Rectal smooth muscle tissue (tissue), 1 donor: Measurements from ENCODE around the gene LONRF2.

Source experiments
- H3K27ac ChIP-seq: one replicate; pipeline ENCODE4 v1.7.0; 2013; ENCODE audit warnings: low read depth, low read length, inconsistent platforms
- H3K27me3 ChIP-seq: one replicate; pipeline ENCODE4 v1.7.0; 2013; ENCODE audit warnings: low read length; ENCODE audit not compliant: control insufficient read depth, insufficient read depth
- H3K36me3 ChIP-seq: one replicate; pipeline ENCODE4 v1.7.0; 2013; ENCODE audit warnings: low read length; ENCODE audit not compliant: control insufficient read depth, insufficient read depth
- H3K4me1 ChIP-seq: one replicate; pipeline ENCODE4 v1.7.0; 2013; ENCODE audit warnings: low read length; ENCODE audit not compliant: control insufficient read depth, insufficient read depth
- H3K4me3 ChIP-seq: one replicate; pipeline ENCODE4 v1.7.0; 2013; ENCODE audit warnings: low read length
- H3K9ac ChIP-seq: one replicate; pipeline ENCODE4 v1.7.0; 2013; ENCODE audit warnings: low read length

Gene LONRF2

DNA sequence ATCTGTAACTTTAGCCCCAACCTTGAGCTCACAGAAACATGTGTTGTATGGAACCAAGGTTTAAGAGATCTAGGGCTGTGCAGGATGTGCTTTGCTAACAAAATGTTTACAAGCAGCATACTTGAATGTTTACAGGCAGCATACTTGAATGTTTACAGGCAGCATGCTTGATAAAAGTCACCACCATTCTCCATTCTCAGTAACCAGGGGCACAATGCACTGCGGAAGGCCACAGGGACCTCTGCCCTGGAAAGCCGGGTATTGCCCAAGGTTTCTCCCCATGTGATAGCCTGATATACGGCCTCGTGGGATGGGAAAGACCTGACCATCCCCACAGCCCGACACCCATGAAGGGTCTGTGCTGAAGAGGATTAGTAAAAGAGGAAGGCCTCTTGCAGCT lies 52.4 kb downstream of the LONRF2 start:
- H3K27me3 ChIP-seq: no peaks in the 10 kb centered on the region
- H3K4me1 ChIP-seq: no peaks in the 10 kb centered on the region
- no peak overlapping the region for H3K9ac ChIP-seq
- no peak overlapping the region for H3K27ac ChIP-seq
- H3K36me3 ChIP-seq: no peaks in the 10 kb centered on the region
- no peak overlapping the region for H3K4me3 ChIP-seq

DNA sequence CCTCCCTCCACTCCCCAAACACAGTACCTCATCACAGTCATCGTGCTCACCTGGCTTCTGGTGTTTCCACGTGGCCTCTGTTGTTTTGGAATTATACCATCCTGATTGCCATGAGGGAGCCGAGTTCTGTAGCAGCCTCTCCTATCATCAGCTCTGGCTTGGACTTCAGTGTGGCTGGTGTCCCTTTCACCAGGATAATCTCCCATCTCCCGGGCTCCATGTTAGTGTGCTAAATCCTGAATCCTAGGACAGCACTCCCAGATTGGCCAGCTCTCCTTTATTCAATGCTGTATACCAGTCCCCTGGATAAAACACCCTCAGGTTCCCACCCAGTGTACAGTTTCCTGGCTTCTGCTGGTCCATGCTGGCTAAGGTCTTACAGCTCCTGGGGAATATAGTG lies 53.3 kb downstream of the LONRF2 start:
- no peaks in the 10 kb centered on the region for H3K27me3 ChIP-seq
- no peaks in the 10 kb centered on the region for H3K4me1 ChIP-seq
- no peak overlapping the region for H3K9ac ChIP-seq
- no peak overlapping the region for H3K27ac ChIP-seq
- no peaks in the 10 kb centered on the region for H3K36me3 ChIP-seq
- no peak overlapping the region for H3K4me3 ChIP-seq

DNA sequence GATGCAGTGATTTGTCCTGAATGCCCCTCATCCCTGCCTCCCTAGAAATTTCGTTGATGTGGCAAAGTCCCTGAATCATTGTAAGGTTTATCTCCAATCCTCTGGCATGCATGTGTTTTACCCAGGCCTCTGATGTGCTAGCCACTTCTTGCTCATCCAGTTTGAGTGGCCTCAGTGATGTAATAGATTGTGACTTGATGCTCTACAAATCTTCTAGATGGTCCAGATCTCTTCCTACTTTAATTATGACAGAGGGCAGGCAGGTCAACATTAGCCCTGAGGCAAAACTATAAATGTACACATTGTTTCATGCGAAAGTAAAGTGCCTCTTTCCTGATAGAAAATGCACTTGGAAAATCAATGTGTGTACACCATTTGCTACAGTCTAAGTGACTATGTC lies 54.5 kb downstream of the LONRF2 start:
- no peaks in the 10 kb centered on the region for H3K4me1 ChIP-seq
- no peak overlapping the region for H3K9ac ChIP-seq
- H3K27ac ChIP-seq: no peak overlapping the region
- no peaks in the 10 kb centered on the region for H3K36me3 ChIP-seq
- H3K27me3 ChIP-seq: no peaks in the 10 kb centered on the region
- H3K4me3 ChIP-seq: no peak overlapping the region

DNA sequence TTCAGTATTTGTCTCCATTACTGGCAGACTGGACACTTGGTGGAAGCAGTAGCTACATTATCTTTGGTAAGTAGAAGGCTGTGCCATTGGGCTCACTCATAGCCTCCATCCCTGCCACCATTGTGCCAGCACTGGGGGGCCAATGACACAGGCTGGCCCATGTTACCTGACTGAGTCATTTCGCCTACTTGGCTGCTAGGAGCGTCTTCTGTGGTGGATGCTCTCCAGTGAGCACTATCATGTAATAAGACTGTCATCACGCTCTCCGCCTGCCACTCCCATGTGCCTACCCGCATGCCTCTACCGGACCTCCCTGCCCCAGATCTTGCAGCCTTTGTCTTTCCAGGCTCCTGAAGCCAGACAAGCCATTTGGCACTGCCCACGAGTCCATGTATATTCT lies 56.2 kb downstream of the LONRF2 start:
- H3K36me3 ChIP-seq: no peaks in the 10 kb centered on the region
- H3K4me3 ChIP-seq: no peak overlapping the region
- no peaks in the 10 kb centered on the region for H3K4me1 ChIP-seq
- no peaks in the 10 kb centered on the region for H3K27me3 ChIP-seq
- no peak overlapping the region for H3K9ac ChIP-seq
- no peak overlapping the region for H3K27ac ChIP-seq

DNA sequence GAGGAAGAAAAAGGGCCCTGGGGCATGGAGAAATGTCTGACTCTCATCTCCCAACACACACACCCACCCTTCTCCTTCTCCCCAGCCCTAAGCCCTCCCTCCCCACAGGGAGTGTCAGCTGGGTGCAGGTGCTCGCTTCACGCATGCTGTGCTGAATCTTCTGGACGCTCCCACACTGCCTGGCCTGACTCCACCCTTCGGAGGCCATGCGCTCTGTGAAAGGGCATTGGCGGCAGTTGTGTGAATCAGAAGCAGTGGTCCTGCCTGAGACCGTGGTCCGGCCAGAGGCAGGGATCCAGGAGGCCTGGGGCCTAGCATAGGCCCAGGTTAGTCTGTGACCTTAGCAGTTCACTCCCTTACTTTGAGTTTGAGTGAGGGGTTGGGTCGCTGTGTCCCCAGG lies 57.1 kb downstream of the LONRF2 start:
- Histone ChIP-seq H3K4me1 (no peaks in the 10 kb centered on the region), H3K9ac (no peak overlapping the region), H3K4me3 (no peak overlapping the region), H3K27ac (no peak overlapping the region), H3K27me3 (no peaks in the 10 kb centered on the region), H3K36me3 (no peaks in the 10 kb centered on the region)

DNA sequence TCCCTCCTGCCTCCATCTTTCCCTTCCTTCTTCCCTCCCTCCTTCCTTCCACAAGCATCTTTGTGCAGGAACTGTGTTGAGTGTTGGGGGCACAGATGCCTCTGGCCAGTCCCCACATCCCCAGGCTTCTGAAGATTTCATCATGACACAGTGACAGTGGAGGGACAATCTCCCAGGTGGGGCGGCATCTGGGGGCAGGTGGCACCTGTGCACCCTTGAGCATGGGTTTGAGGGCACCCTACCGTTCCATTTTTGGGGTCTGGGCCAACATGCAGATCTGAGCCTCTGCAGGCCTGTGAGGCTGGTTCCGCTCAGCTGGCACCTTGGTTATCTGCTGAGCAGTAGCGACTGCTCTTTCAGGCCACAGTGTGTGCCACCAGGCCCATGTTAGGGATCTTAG lies 57.6 kb downstream of the LONRF2 start:
- H3K36me3 ChIP-seq: no peaks in the 10 kb centered on the region
- H3K27ac ChIP-seq: no peak overlapping the region
- no peak overlapping the region for H3K4me3 ChIP-seq
- no peaks in the 10 kb centered on the region for H3K27me3 ChIP-seq
- no peak overlapping the region for H3K9ac ChIP-seq
- no peaks in the 10 kb centered on the region for H3K4me1 ChIP-seq

DNA sequence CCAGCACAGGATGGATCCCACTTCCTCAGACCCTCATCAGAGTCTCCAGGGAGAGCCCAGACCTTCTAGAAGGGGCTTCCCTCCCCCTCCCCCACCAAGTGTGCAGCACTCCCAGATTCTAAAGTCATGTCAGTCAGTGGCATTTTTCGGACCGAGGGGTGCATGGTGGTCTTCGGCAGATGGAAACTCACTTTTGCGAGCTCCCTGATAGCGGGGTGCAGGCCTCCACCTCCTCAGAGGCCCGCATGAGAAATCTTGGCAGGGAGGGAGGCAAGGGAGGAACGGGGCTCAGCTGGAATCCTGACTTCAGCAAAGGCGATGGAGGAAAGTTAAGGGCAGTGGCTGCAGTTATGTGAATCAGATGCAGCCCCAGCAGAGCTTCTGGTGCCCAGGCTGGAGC lies 58.2 kb downstream of the LONRF2 start:
- H3K9ac ChIP-seq: no peak overlapping the region
- no peak overlapping the region for H3K27ac ChIP-seq
- H3K4me1 ChIP-seq: no peaks in the 10 kb centered on the region
- no peak overlapping the region for H3K4me3 ChIP-seq
- no peaks in the 10 kb centered on the region for H3K36me3 ChIP-seq
- no peaks in the 10 kb centered on the region for H3K27me3 ChIP-seq

DNA sequence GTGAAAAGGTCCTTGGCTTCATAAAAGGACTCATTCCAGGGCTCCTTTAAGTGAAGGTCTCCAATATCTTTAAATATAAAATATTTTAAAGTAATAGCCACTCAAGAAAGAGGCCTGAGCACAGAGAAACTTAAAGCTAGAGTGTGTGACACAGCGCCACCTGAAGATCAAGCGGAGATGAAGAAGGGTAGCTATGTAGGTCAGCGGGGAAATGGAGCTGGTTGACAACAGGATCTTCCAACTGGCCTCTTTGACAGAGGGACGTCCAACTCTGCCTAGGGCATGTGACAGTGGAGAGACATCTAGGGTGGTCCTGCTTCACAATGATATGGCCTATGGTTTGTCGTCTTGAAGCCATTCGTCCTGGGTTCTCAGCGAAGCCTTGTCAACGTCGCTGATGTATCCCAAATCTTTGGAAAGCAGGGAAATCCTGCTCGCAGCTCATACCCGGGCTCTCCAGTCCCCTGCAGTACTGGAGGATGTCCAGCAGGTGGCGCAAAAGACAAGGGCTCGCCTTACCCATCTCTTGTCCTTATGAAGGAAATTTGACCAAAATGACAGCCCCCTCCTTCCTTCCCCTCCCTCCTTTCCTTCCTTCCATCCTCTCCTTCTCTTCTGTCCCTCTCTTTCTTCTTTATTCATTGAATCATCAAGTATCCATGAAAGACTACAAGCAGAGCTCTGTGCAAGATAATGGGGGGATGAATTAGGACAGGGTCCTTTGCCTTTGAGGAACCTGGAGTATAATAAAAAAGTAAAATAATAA lies 59.6 kb downstream of the LONRF2 start:
- no peak overlapping the region for H3K27ac ChIP-seq
- no peak overlapping the region for H3K9ac ChIP-seq
- H3K4me1 ChIP-seq: peaks cover 6% of the 10 kb centered on the region
- no peaks in the 10 kb centered on the region for H3K27me3 ChIP-seq
- no peak overlapping the region for H3K4me3 ChIP-seq
- no peaks in the 10 kb centered on the region for H3K36me3 ChIP-seq

DNA sequence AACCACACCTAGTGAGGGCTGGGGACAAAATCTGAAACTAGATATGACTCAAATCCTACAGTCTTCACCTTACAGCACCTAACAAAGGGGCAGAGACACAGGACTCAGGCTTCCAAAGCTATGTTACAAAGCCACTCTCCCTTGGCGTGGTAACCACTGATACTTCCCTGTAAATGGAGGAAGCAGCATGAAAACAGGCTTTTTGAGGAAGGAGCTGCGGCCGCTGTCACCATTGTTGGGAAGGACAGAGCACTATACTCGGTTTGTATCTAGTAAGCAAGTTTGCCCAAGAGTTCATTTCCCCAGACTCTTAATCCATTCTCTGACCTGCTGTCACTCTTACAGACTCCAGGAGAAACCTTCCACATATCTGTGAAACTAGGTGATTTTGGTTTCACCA lies 60.3 kb downstream of the LONRF2 start:
- no peak overlapping the region for H3K27ac ChIP-seq
- H3K9ac ChIP-seq: no peak overlapping the region
- H3K36me3 ChIP-seq: no peaks in the 10 kb centered on the region
- H3K4me3 ChIP-seq: no peak overlapping the region
- H3K27me3 ChIP-seq: no peaks in the 10 kb centered on the region
- peaks cover 10% of the 10 kb centered on the region for H3K4me1 ChIP-seq

DNA sequence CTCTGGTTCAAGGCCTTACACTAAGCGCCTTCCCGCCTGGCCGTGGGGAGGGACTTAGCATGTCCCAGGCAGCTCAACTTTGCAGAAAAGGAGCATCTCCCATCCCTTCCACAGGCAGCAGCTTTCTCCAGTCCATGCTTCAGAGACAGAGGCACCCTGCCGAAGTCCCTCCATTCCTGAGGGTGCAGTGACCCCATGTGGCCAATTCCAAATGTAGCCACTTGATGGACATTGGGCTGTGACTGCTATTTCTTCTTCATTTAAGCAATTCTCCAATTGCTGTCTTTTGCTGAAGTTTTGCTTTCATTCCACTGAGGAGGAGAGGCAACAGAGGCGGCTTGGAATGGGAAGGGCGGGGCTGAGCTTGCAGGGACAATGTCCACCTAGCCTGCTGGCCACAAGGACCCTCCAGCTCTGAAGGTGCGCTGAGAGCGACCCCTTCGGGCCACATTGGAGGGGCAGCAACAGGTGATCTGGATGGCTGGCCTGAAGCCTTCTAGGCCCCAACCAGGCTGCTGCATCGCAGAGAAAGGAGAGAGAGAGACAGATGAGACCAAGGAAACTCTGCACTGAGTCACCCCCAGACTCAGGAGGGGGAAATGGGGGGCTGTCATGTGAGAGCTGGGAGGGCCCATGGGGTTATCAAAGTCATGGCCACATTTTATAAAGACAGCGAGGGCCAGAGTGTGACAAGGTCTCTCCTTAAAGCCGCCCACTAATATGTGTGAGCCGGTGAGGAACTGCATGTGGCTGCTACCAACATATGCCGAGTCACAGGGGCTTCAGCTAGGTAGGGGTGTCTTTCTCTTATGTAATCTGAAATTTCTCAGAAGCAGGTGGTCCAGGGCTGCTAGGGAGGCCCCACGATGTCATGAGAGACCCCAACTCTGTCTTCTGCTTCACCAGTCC lies 61.3 kb downstream of the LONRF2 start:
- no peak overlapping the region for H3K4me3 ChIP-seq
- H3K4me1 ChIP-seq: peaks cover 10% of the 10 kb centered on the region
- H3K36me3 ChIP-seq: no peaks in the 10 kb centered on the region
- H3K27me3 ChIP-seq: no peaks in the 10 kb centered on the region
- no peak overlapping the region for H3K27ac ChIP-seq
- H3K9ac ChIP-seq: no peak overlapping the region

DNA sequence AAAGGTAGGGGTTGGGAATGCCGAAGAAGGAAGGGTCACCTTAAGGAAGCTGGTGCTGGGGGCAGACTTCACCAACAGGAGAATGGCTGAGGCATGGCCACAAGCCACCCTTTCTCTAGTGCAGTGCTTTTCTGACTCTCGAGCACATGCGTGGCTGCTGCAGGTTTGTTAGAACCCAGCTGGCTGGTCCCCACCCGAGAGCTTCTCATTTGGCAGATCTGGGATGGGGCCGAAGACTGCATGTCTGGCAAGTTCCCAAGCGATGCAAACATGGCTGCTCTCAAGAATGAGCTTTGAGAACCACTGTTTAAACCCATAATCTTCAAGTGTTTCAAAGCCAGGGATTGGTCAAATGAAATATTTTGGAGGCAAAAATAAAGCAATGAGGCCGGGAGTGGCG lies 63.2 kb downstream of the LONRF2 start:
- H3K4me3 ChIP-seq: no peak overlapping the region
- no peaks in the 10 kb centered on the region for H3K27me3 ChIP-seq
- H3K27ac ChIP-seq: no peak overlapping the region
- H3K36me3 ChIP-seq: no peaks in the 10 kb centered on the region
- peaks cover 10% of the 10 kb centered on the region for H3K4me1 ChIP-seq
- no peak overlapping the region for H3K9ac ChIP-seq

DNA sequence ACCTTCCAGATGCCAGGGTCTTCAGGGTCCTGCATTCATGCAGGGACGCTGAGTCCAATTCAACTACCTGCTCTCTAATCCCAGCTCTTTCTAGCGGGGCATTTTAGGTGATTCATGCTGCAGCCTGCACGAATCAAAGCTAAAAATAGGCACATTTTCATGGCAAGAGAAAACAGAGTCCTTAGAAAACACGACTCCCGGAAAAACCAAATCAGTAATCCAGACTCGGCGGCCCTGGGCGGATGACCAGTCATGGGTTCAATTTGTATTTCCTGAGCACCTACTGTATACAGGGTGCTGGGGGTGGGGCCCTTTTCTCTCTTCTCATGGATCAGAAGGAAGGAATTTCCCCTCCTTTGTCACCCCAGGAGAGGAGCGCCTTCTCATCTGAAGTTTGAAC lies 64.4 kb downstream of the LONRF2 start:
- no peak overlapping the region for H3K9ac ChIP-seq
- H3K36me3 ChIP-seq: no peaks in the 10 kb centered on the region
- no peaks in the 10 kb centered on the region for H3K27me3 ChIP-seq
- H3K27ac ChIP-seq: no peak overlapping the region
- H3K4me3 ChIP-seq: no peak overlapping the region
- peaks cover 10% of the 10 kb centered on the region for H3K4me1 ChIP-seq

DNA sequence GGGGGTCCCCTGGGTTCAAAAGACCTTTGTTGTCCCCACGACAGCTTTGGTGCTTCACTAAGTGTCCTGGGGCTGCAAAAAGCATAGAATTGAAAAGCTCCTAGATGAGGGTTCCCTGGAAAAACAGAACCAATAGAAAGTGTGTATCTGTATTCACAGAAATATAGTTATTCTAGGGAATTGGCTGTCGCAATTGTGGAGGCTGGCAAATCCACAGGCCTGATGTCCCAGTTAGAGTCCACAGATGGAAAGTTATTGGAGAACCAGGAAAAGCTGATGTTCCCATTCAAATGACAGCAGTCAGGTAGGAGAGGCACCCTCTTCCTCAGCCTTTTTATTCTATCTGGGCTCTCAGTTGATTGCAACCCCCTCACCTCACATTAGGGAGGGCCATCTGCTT lies 65.5 kb downstream of the LONRF2 start:
- no peak overlapping the region for H3K27ac ChIP-seq
- no peak overlapping the region for H3K4me3 ChIP-seq
- H3K9ac ChIP-seq: no peak overlapping the region
- H3K36me3 ChIP-seq: no peaks in the 10 kb centered on the region
- H3K4me1 ChIP-seq: peaks cover 10% of the 10 kb centered on the region
- H3K27me3 ChIP-seq: no peaks in the 10 kb centered on the region
